Measurements from ENCODE around the gene ZNF335. TPM values are rescaled to one million over a fixed set of nuclear protein-coding genes. Genes with fewer than 3 reads are reported as not detected.
A peak's percentile ranks its signal among the peaks of the same experiment; 100 is the strongest.

The ZNF335 gene
- total and polyA plus RNA-seq, 8 donors, result 7.4 to 27.4 (median 8.8) TPM

GRCh38 chr20:46002008-46002407 is 30.0 kb upstream of the ZNF335 start:
- Histone ChIP-seq H3K4me3 (no peak overlapping the region), H3K27me3 (no peaks in the 10 kb centered on the region), H3K9me3 (no peaks in the 10 kb centered on the region), H3K27ac (no peak overlapping the region), H3K4me1 (no peaks in the 10 kb centered on the region), H3K36me3 (no peaks in the 10 kb centered on the region)
- 79 to 91% methylated on average over 3 of the region's 3 CpGs for WGBS, 2 donors
- no peak for TF ChIP-seq CTCF (IDR thresholded peaks at IDR 0.05)
- FAIRE-seq, result no peak
- no peak for ATAC-seq
- intact Hi-C loops (cut with DNase I), result no loop called here
- DNase-seq, result no peak

- no peak for DNase-seq
Observed at GRCh38 chr20:46001498-46001897, 29.5 kb upstream of the ZNF335 start.

GRCh38 chr20:46000262-46000996 is 28.4 kb upstream of the ZNF335 start:
- intact Hi-C loops (cut with DNase I), result no loop called here
- Histone ChIP-seq H3K4me1 (no peaks in the 10 kb centered on the region), H3K4me3 (no peak overlapping the region), H3K27ac (no peak overlapping the region), H3K27me3 (no peaks in the 10 kb centered on the region), H3K9me3 (no peaks in the 10 kb centered on the region), H3K36me3 (no peaks in the 10 kb centered on the region)
- DNase-seq, result no peak
- 46% methylated on average over 16 of the region's 16 CpGs for WGBS, 2 donors
- FAIRE-seq, result no peak
- no peak for TF ChIP-seq CTCF (IDR thresholded peaks at IDR 0.05)
- ATAC-seq, result no peak

More at GRCh38 chr20:46001498-46001897, 29.5 kb upstream of the ZNF335 start:
- H3K27ac ChIP-seq, result no peak overlapping the region
- FAIRE-seq (no peak), ATAC-seq (no peak)
- WGBS, 2 donors, result 72 to 88% methylated on average over 5 of the region's 5 CpGs
- no peaks in the 10 kb centered on the region for H3K27me3 ChIP-seq
- H3K4me3 ChIP-seq, result no peak overlapping the region
- H3K4me1 ChIP-seq, result no peaks in the 10 kb centered on the region
- H3K9me3 ChIP-seq, result no peaks in the 10 kb centered on the region
- TF ChIP-seq CTCF (IDR thresholded peaks at IDR 0.05), result no peak
- intact Hi-C loops (cut with DNase I), result no loop called here
- no peaks in the 10 kb centered on the region for H3K36me3 ChIP-seq

- Histone ChIP-seq H3K27ac (no peak overlapping the region), H3K9me3 (no peaks in the 10 kb centered on the region), H3K4me1 (no peaks in the 10 kb centered on the region), H3K27me3 (no peaks in the 10 kb centered on the region), H3K4me3 (no peak overlapping the region), H3K36me3 (no peaks in the 10 kb centered on the region)
- WGBS, 2 donors, result 59 to 74% methylated on average over 4 of the region's 4 CpGs
- DNase-seq, result no peak
- intact Hi-C loops (cut with DNase I), result no loop called here
- no peak for ATAC-seq
- no peak for FAIRE-seq
- TF ChIP-seq CTCF (IDR thresholded peaks at IDR 0.05), result no peak
Observed at GRCh38 chr20:45999557-46000261, 27.7 kb upstream of the ZNF335 start.

- peak in 2 of 4 donors; percentile 80 to 83 for ATAC-seq
Observed at GRCh38 chr20:45998761-45999160, 26.8 kb upstream of the ZNF335 start.

More at GRCh38 chr20:45998761-45999160, 26.8 kb upstream of the ZNF335 start:
- H3K4me3 ChIP-seq, result no peak overlapping the region
- 47 to 62% methylated on average over 4 of the region's 4 CpGs for WGBS, 2 donors
- H3K27ac ChIP-seq, result no peak overlapping the region
- no peak for TF ChIP-seq CTCF (IDR thresholded peaks at IDR 0.05)
- intact Hi-C loops (cut with DNase I), result no loop called here
- DNase-seq (no peak), FAIRE-seq (no peak)
- H3K36me3 ChIP-seq, result no peaks in the 10 kb centered on the region
- no peaks in the 10 kb centered on the region for H3K4me1 ChIP-seq
- no peaks in the 10 kb centered on the region for H3K9me3 ChIP-seq
- H3K27me3 ChIP-seq, result no peaks in the 10 kb centered on the region

Data from pancreas (tissue), 10 donors.